Epithelial cell of esophagus (primary cell): ENCODE data around the gene SS18L1.
"Not testable (repeated sequence)": the region's sequence is repeated elsewhere in the genome, so short reads cannot be mapped to it uniquely, and the experiment has no call there.

Source experiments
- DNase-seq: peaks from one replicate; pipeline ENCODE4 v3.0.0; 2010; ENCODE audit warnings: low read depth
- H3K4me3 ChIP-seq: 2 replicates; pipeline ENCODE4 v1.5.1; 2011; ENCODE audit warnings: mild to moderate bottlenecking, low read length, control low read depth
- TF ChIP-seq, protein P1 (sequence below): IDR thresholded peaks from 2 replicates; pipeline ENCODE4 v1.5.1; 2011; ENCODE audit warnings: low read depth, mild to moderate bottlenecking, low read length, control low read depth, inconsistent platforms; ENCODE audit not compliant: insufficient read depth; ENCODE audit errors: missing control alignments

The SS18L1 gene

DNA sequence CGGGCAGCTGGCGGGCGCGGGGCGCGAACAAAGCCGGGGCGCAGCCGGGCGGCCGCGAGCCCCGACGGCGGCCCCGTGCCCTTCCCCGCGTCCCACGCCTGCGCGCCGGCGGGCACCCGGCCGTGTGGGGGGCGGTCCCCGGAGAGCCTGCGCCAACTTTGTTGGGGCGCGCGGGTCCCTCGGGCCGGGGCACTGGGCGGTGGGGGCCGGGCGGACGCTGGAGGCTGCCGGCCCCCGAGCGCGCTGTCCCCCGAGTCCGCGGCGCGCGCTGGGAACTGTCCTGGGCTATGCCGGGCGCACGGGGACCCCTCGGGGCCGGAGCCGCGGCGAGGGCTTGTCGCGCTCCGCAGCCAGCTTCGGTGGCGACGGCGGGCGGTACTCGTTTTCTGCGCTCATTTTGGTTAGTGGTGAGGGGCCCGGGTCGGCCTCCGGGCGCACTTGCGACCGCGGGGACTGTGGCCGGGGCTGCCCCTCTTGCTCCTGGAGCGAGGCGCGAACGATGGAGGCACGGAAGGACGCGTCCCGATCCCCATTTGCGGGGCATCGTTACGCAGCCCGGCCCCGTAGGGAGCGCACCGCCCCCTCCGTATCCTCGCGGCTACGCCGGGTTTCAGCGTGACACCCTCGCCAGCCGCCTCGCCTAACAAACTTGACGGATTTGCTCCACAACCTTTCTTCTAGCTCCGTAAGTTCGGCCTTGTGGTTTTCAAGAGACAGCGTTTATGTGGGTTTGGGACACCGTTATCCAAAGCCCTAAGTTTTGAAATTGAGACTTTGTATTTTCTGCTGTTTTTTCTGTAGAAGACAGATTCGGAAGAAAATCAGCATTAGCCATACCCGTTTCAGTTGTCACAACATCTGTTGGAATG lies 622 bp downstream of the SS18L1 start:
- H3K4me3 ChIP-seq: peak overlapping the region; percentile 61
- TF ChIP-seq, protein P1, sequence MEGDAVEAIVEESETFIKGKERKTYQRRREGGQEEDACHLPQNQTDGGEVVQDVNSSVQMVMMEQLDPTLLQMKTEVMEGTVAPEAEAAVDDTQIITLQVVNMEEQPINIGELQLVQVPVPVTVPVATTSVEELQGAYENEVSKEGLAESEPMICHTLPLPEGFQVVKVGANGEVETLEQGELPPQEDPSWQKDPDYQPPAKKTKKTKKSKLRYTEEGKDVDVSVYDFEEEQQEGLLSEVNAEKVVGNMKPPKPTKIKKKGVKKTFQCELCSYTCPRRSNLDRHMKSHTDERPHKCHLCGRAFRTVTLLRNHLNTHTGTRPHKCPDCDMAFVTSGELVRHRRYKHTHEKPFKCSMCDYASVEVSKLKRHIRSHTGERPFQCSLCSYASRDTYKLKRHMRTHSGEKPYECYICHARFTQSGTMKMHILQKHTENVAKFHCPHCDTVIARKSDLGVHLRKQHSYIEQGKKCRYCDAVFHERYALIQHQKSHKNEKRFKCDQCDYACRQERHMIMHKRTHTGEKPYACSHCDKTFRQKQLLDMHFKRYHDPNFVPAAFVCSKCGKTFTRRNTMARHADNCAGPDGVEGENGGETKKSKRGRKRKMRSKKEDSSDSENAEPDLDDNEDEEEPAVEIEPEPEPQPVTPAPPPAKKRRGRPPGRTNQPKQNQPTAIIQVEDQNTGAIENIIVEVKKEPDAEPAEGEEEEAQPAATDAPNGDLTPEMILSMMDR: peak; percentile 5
- DNase-seq: peak; percentile 82

DNA sequence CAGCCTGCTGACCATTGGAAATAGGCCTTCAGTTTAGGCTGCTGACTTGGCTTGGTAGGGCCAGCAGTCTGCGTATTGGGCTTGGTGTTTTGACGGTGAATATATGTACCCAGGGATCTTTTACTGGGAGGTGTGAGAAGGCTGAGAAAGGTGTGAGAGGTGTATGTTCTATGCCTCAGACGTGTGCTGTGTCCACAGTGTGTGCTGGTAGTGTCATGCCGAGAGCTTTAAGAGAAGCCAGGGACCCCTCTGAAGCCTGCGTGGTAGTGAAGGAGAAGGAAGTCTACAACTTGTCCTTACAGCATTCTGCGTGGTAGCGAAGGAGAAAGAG lies 2.1 kb downstream of the SS18L1 start:
- no peak for DNase-seq
- TF ChIP-seq, protein P1: no peak
- H3K4me3 ChIP-seq: no peak overlapping the region

DNA sequence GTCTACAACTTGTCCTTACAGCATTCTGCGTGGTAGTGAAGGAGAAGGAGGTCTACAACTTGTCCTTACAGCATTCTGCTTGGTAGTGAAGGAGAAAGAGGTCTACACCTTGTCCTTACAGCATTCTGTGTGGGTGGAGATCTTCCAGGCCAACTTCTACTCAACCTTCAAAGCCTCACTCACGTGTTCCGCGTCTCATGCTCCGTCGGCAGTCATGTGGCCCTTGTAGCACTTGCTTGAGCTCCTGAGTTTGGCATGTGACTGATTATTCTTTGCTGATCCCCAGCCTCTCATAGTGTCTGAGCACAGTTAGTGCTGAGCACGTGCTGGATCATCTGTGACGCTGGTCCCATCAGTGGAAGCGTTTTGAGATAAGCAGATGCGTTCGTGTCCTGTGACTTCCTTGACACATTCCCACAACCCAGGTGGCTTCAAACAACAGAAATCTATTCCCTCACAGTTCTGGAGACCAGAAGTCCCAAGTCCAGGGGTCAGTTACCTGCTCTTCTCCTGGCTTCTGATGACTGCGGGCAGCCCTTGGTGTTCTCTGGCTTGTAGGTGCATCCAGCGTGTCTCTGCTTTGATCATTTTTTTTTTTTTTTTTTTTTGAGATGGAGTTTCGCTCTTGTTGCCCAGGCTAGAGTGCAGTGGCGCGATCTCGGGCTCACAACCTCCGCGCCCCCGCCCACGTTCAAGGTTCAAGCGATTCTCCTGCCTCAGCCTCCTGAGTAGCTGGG lies 2.6 kb downstream of the SS18L1 start:
- no peak for DNase-seq
- H3K4me3 ChIP-seq: no peak overlapping the region
- TF ChIP-seq, protein P1: no peak

DNA sequence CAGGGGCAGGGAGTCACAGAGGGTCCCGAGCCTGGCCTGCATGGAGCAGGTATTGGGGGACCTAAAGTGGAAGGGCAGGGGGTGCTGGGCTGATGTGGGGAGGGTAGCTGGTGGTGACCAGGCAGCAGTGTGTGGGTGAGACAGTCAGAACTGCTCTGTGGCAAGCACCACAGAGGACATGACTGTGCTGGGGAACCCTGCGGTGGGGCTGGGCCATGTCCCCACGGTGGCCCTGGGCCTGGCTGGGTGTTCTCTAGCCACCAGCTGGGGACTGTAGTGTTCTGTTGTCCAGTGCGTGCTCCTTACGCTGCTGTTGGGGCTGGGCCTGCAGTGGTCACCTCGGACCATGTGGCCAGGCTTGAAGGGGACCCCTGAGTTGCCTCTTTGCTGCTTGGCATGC lies 3.6 kb downstream of the SS18L1 start:
- no peak for DNase-seq
- TF ChIP-seq, protein P1: no peak
- H3K4me3 ChIP-seq: no peak overlapping the region

DNA sequence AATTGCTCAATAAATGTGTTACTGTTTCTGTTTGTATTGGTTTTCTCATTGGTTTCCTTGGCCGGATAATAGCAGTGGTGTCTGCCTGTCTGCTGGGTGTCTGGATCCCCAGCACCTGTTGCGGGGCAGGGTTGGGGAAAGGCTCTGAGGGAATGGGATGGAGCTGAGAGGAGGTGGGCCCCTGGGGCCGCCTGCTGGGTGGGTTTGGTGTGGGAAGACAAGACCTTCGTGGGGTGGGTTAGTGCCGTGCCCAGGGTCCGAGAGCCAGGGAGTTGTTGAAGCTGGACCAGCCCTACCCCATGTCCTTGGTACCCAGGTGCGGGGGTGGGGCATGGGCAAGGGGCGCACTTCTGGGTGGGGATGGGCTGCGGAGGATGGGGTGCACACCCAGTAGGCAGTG lies 4.0 kb downstream of the SS18L1 start:
- TF ChIP-seq, protein P1: no peak
- H3K4me3 ChIP-seq: no peak overlapping the region
- no peak for DNase-seq

DNA sequence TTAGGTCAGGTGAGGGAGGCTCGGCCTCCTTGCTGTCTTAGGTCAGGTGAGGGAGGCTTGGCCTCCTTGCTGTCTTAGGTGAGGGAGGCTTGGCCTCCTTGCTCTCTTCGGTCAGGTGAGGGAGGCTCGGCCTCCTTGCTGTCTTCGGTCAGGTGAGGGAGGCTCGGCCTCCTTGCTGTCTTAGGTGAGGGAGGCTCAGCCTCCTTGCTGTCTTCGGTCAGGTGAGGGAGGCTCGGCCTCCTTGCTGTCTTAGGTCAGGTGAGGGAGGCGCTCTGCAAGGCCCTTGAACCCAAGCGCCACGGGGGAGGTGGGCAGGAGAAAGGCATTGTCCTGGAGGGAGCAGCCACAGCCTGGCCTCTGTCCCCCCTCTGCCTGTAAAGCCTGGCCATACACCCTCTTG lies 4.8 kb downstream of the SS18L1 start:
- DNase-seq: not testable (repeated sequence)

DNA sequence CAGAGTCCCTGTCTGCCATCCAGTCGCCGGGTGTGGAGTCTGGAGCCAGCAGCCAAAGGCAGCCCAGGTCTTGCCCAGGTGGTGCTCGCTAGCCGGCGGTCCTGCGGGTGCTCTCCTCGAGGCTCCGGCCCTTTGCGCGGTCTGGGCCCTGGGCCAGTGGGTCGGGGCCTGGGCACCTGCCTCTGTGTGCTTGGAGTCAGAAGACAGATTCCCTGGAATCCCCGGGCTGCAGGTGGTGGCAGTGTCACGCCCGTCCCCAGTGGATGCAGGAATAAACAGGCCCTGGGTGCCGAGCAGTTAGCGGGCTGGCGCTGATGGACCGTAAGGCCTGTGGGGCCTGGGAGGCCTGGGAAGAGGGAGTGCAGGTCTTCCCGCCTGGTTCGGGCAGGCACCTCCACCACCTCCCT lies 5.3 kb downstream of the SS18L1 start:
- TF ChIP-seq, protein P1: no peak
- no peak for DNase-seq
- H3K4me3 ChIP-seq: no peak overlapping the region

More for the DNA sequence above, 4.8 kb downstream of the SS18L1 start:
- H3K4me3 ChIP-seq: not testable (repeated sequence)
